Endothelial cell of umbilical vein (primary cell): ENCODE measurements around the gene HIKESHI. TPM values are rescaled to one million over a fixed set of nuclear protein-coding genes. Genes with fewer than 3 reads are reported as not detected.

Experiments used
- BruUV-seq: library from RNA; stranded (reverse); fragments of 400-500 nt; replicated peaks from 2 replicates; lab custom pipeline; 2021; lab: Mats Ljungman, UMichigan
- CTCF ChIA-PET: fragments of 300-600, 350-600 bp; sonication (Branson Sonifier 250); formaldehyde crosslinking; loops from one replicate; lab custom pipeline; 2021; ENCODE audit warnings: antibody characterized with exemption, inconsistent platforms; lab: Charles Lee
- POLR2A ChIA-PET: fragments of 300-600, 350-600 bp; sonication (Branson Sonifier 250); formaldehyde crosslinking; loops from one replicate; lab custom pipeline; 2021; ENCODE audit warnings: antibody characterized with exemption, inconsistent platforms; lab: Charles Lee
- DNase-seq: peaks from one replicate; pipeline ENCODE4 v3.0.0-alpha.2; 2011; ENCODE audit warnings: low read depth, low spot score
- FAIRE-seq: peaks from 2 replicates; lab custom pipeline; 2011; peaks lifted over from hg19 to GRCh38; lab: Jason Lieb, UNC
- H2AFZ ChIP-seq: 2 replicates; pipeline ENCODE4 v1.6.0; 2012; ENCODE audit warnings: low read depth, low read length, control low read depth, inconsistent platforms
- H3K27ac ChIP-seq: 2 replicates; pipeline ENCODE4 v1.5.1; 2011; ENCODE audit warnings: low read depth, mild to moderate bottlenecking, control low read depth, low read length, moderate library complexity; ENCODE audit not compliant: insufficient read depth
- H3K27me3 ChIP-seq, 2 experiments: 2 replicates each; pipeline versions ENCODE4 v1.6.0 to v1.6.1; 2011; ENCODE audit warnings: low read length in 2 of 2, mixed read lengths in 1 of 2; ENCODE audit not compliant: control insufficient read depth in 2 of 2, insufficient read depth in 2 of 2
- H3K36me3 ChIP-seq, 2 experiments: 2 replicates in 1 of 2; 3 replicates in 1 of 2; pipeline ENCODE4 v1.5.1; 2011; ENCODE audit warnings: low read length in 2 of 2, mild to moderate bottlenecking in 1 of 2, moderate library complexity in 1 of 2; ENCODE audit not compliant: control insufficient read depth in 2 of 2, insufficient read depth in 2 of 2; ENCODE audit errors: extremely low read depth in 1 of 2
- H3K4me1 ChIP-seq: 3 replicates; pipeline ENCODE4 v1.5.1; 2011; ENCODE audit warnings: mild to moderate bottlenecking, low read length; ENCODE audit not compliant: control insufficient read depth, insufficient read depth; ENCODE audit errors: extremely low read depth
- H3K4me2 ChIP-seq: 2 replicates; pipeline ENCODE4 v1.6.1; 2011; ENCODE audit warnings: low read length, control low read depth, mixed read lengths; ENCODE audit not compliant: insufficient read depth
- H3K4me3 ChIP-seq, 3 experiments: fragments of 200-600 bp in 1 of 3; sonication (generic), shearing (Covaris generic) in 1 of 3; replicated peaks in 1 of 3; 2 replicates each; pipeline ENCODE4 v1.5.1; 2011 to 2016; ENCODE audit warnings: control low read depth in 3 of 3, low read length in 3 of 3, mild to moderate bottlenecking in 2 of 3, inconsistent platforms in 1 of 3, low read depth in 1 of 3, moderate library complexity in 1 of 3; ENCODE audit not compliant: insufficient read depth in 1 of 3
- H3K79me2 ChIP-seq: 2 replicates; pipeline ENCODE4 v1.6.0; 2012; ENCODE audit warnings: low read length, inconsistent platforms; ENCODE audit not compliant: control insufficient read depth, insufficient read depth
- H3K9ac ChIP-seq: replicated peaks from 2 replicates; pipeline ENCODE3; 2011; ENCODE audit warnings: low read length, control low read depth; ENCODE audit not compliant: insufficient read depth; ENCODE audit errors: extremely low read depth
- H3K9me1 ChIP-seq: replicated peaks from 3 replicates; pipeline ENCODE4 v1.6.0; 2011; ENCODE audit warnings: mild to moderate bottlenecking, low read length; ENCODE audit not compliant: control insufficient read depth, insufficient read depth; ENCODE audit errors: extremely low read depth
- H3K9me3 ChIP-seq: replicated peaks from 2 replicates; pipeline ENCODE4 v1.5.1; 2012; ENCODE audit warnings: low read length, inconsistent platforms; ENCODE audit not compliant: control insufficient read depth, insufficient read depth
- H4K20me1 ChIP-seq: replicated peaks from 2 replicates; pipeline ENCODE3; 2011; ENCODE audit warnings: mild to moderate bottlenecking, low read length; ENCODE audit not compliant: control insufficient read depth, insufficient read depth; ENCODE audit errors: extremely low read depth
- EZH2 ChIP-seq: IDR thresholded peaks from 2 replicates; pipeline ENCODE4 v1.6.1; 2012; ENCODE audit warnings: borderline replicate concordance, low read depth, mild to moderate bottlenecking, moderate library complexity, low read length, inconsistent platforms; ENCODE audit not compliant: severe bottlenecking
- FOS ChIP-seq: IDR thresholded peaks from 2 replicates; pipeline ENCODE4 v1.6.1; 2011; ENCODE audit warnings: mild to moderate bottlenecking, low read length, moderate library complexity, borderline replicate concordance; ENCODE audit not compliant: insufficient read depth
- GATA2 ChIP-seq: IDR thresholded peaks from 2 replicates; pipeline ENCODE4 v1.7.0; 2011; ENCODE audit warnings: low read depth, mild to moderate bottlenecking, moderate library complexity, mixed read lengths, low read length; ENCODE audit not compliant: insufficient read length, insufficient read depth
- JUN ChIP-seq: IDR thresholded peaks from 2 replicates; pipeline ENCODE4 v1.6.1; 2011; ENCODE audit warnings: borderline replicate concordance, low read depth; ENCODE audit not compliant: insufficient read length, insufficient read depth
- MYC ChIP-seq: IDR thresholded peaks from one replicate; pipeline ENCODE4 v1.6.1; 2011; ENCODE audit warnings: mild to moderate bottlenecking, low read depth, low read length
- POLR2A ChIP-seq: IDR thresholded peaks from 2 replicates; pipeline ENCODE4 v1.6.1; 2012; ENCODE audit warnings: low read depth, mild to moderate bottlenecking, control low read depth, low read length
- POLR2AphosphoS5 ChIP-seq: IDR thresholded peaks from 2 replicates; pipeline ENCODE4 v1.6.1; 2012; ENCODE audit warnings: low read depth, mild to moderate bottlenecking, control low read depth, low read length, moderate library complexity; ENCODE audit not compliant: insufficient read depth
- dilution Hi-C: fragments of 300-500 bp; cut with MboI; formaldehyde crosslinking; loops from one replicate; pipeline ENCODE4 v1.15.0; 2019; ENCODE audit warnings: low sequenced_read_pairs; ENCODE audit not compliant: extremely low pct_ligation_motif_present
- intact Hi-C: fragments of 100-400 bp; cut with micrococcal nuclease; formaldehyde crosslinking; loops from one replicate; pipeline ENCODE4 v1.10.0; 2022
- polyA plus RNA-seq, 4 experiments: library from polyadenylated mRNA; depleted of rRNA in 3 of 4; stranded (reverse) in 3 of 4; unstranded in 1 of 4; fragments of >200 nt; gene quantifications; 2 replicates each; pipeline versions ENCODE4 v1.2.1 to v1.2.3, GENCODE V29; 2011 to 2012; ENCODE audit warnings: missing spikeins in 1 of 4
- total RNA-seq: library from RNA; stranded (reverse); gene quantifications from 2 replicates; pipeline ENCODE4 v1.2.3, GENCODE V29; 2021
- TF ChIP-seq, protein P1 (sequence below), 2 donors: IDR thresholded peaks; 1 replicate in 1 of 2; 2 replicates in 1 of 2; pipeline ENCODE4 v1.5.1; 2011; ENCODE audit warnings: low read length in 2 of 2, mild to moderate bottlenecking in 2 of 2, moderate library complexity in 2 of 2, control low read depth in 1 of 2, inconsistent platforms in 1 of 2, low read depth in 1 of 2; ENCODE audit not compliant: insufficient read depth in 1 of 2; ENCODE audit errors: extremely low read depth in 1 of 2
- TF ChIP-seq, protein P2 (sequence below): IDR thresholded peaks from 2 replicates; pipeline ENCODE4 v1.6.1; 2011; ENCODE audit not compliant: insufficient read depth, insufficient read length

The HIKESHI gene
- total and polyA plus RNA-seq, 2 donors (not counting 3 experiments of a cell fraction or from before 2014, with no cell fraction given): 40.2 to 66.9 TPM

DNA sequence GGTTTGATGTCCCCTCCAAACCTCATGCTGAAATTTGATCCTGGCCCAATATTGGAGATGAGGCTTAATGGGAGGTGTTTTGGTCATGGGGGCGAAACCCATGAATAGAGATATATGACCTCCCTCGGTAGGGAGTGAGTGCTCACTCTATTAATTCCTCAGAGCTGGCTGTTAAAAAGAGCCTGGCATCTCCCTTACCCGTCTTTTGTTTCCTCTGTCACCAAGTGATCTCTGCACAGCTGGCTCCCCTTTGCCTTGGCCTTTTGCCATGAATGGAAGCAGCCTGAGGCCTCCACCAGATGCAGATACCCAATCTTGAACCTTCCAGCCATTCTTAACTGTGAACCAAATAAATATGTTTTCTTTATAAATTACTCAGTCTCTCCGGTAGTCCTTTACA lies 68.1 kb downstream of the HIKESHI start:
- Histone ChIP-seq H3K4me1 (peaks cover 20% of the 10 kb centered on the region), H3K9me3 (no peaks in the 10 kb centered on the region), H3K4me3 (no peak overlapping the region), H3K9ac (no peak overlapping the region), H4K20me1 (no peaks in the 10 kb centered on the region), H3K79me2 (no peaks in the 10 kb centered on the region), H3K36me3 (no peaks in the 10 kb centered on the region), H3K27me3 (no peaks in the 10 kb centered on the region), H3K4me2 (no peak overlapping the region), H3K27ac (no peak overlapping the region), H3K9me1 (no peaks in the 10 kb centered on the region), H2AFZ (no peak overlapping the region)
- CTCF ChIA-PET: interaction anchor here (1.1 to 3.7 kb wide), 2 partner anchors 9 to 49 kb away, joined by 4 to 30 read pairs; no protein-coding TSS in a partner anchor
- POLR2A ChIA-PET: no interaction called here
- dilution Hi-C loops (no loop called here), intact Hi-C loops (no loop called here)
- BruUV-seq: no TSS peak
- DNase-seq (no peak), FAIRE-seq (no peak)
- TF ChIP-seq POLR2AphosphoS5 (no peak), MYC (no peak), JUN (no peak), FOS (no peak), EZH2 (no peak), POLR2A (no peak), GATA2 (no peak)
- TF ChIP-seq, protein P1, sequence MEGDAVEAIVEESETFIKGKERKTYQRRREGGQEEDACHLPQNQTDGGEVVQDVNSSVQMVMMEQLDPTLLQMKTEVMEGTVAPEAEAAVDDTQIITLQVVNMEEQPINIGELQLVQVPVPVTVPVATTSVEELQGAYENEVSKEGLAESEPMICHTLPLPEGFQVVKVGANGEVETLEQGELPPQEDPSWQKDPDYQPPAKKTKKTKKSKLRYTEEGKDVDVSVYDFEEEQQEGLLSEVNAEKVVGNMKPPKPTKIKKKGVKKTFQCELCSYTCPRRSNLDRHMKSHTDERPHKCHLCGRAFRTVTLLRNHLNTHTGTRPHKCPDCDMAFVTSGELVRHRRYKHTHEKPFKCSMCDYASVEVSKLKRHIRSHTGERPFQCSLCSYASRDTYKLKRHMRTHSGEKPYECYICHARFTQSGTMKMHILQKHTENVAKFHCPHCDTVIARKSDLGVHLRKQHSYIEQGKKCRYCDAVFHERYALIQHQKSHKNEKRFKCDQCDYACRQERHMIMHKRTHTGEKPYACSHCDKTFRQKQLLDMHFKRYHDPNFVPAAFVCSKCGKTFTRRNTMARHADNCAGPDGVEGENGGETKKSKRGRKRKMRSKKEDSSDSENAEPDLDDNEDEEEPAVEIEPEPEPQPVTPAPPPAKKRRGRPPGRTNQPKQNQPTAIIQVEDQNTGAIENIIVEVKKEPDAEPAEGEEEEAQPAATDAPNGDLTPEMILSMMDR (IDR thresholded peaks at IDR 0.05; ENCODE audit: extremely low read depth in 1 of 2, insufficient read depth in 1 of 2, low read depth in 1 of 2, low read length in 2 of 2): no peak
- TF ChIP-seq, protein P2, sequence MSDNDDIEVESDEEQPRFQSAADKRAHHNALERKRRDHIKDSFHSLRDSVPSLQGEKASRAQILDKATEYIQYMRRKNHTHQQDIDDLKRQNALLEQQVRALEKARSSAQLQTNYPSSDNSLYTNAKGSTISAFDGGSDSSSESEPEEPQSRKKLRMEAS: no peak
